Measurements from ENCODE around the gene BLVRA. TPM values are rescaled to one million over a fixed set of nuclear protein-coding genes. Genes with fewer than 3 reads are reported as not detected.

BLVRA gene
- total RNA-seq, 3 donors from 2014 or later (not counting 1 experiment from before 2014, with no cell fraction given): 19.8 to 25.6 (median 20.9) TPM

- Histone ChIP-seq H3K4me3 (ENCODE audit: low read length) (no peak overlapping the region), H3K4me1 (ENCODE audit: control insufficient read depth, insufficient read depth, low read length) (peaks cover 6% of the 10 kb centered on the region), H3K9me3 (ENCODE audit: control insufficient read depth, insufficient read depth, low read length) (no peaks in the 10 kb centered on the region), H3K27me3 (ENCODE audit: control insufficient read depth, insufficient read depth, low read length) (no peaks in the 10 kb centered on the region), H3K27ac (ENCODE audit: low read length) (no peak overlapping the region), H3K36me3 (ENCODE audit: control insufficient read depth, insufficient read depth, low read length) (no peaks in the 10 kb centered on the region)
- Mint-ChIP-seq H3K36me3 (no peaks in the 10 kb centered on the region), H3K27me3 (ENCODE audit: low read depth in 2 of 2) (no peaks in the 10 kb centered on the region), H3K9me3 (no peaks in the 10 kb centered on the region), H3K4me3 (peak overlapping the region; percentile 61), H3K27ac (peak overlapping the region; percentile 44 to 58), H3K4me1 (peaks cover 30 to 39% of the 10 kb centered on the region in 2 donors)
- TF ChIP-seq CTCF (IDR thresholded peaks at IDR 0.05): no peak
- intact Hi-C loops (cut with micrococcal nuclease): no loop called here
- 97% methylated on average over 5 of the region's 5 CpGs for WGBS (ENCODE audit: insufficient coverage)
- ATAC-seq (no peak), DNase-seq (no peak)
These were observed 31.5 kb upstream of the BLVRA start for GRCh38 chr7:43727003-43727402.

GRCh38 chr7:43727494-43727893 lies 31.0 kb upstream of the BLVRA start:
- intact Hi-C loops (cut with micrococcal nuclease): no loop called here
- DNase-seq (no peak), ATAC-seq (no peak)
- H3K9me3 ChIP-seq (ENCODE audit: control insufficient read depth, insufficient read depth, low read length): no peaks in the 10 kb centered on the region
- Mint-ChIP-seq H3K36me3 (no peaks in the 10 kb centered on the region), H3K27ac (peak overlapping the region; percentile 44 to 58), H3K9me3 (no peaks in the 10 kb centered on the region), H3K4me3 (peak overlapping the region; percentile 61), H3K4me1 (peaks cover 30 to 39% of the 10 kb centered on the region in 2 donors), H3K27me3 (ENCODE audit: low read depth in 2 of 2) (no peaks in the 10 kb centered on the region)
- TF ChIP-seq CTCF (IDR thresholded peaks at IDR 0.05): no peak
- H3K27ac ChIP-seq (ENCODE audit: low read length): no peak overlapping the region
- WGBS (ENCODE audit: insufficient coverage): no CpG with 5 or more reads among the region's 1 CpG
- H3K36me3 ChIP-seq (ENCODE audit: control insufficient read depth, insufficient read depth, low read length): no peaks in the 10 kb centered on the region
- H3K27me3 ChIP-seq (ENCODE audit: control insufficient read depth, insufficient read depth, low read length): no peaks in the 10 kb centered on the region
- peaks cover 6% of the 10 kb centered on the region for H3K4me1 ChIP-seq (ENCODE audit: control insufficient read depth, insufficient read depth, low read length)
- no peak overlapping the region for H3K4me3 ChIP-seq (ENCODE audit: low read length)

GRCh38 chr7:43729214-43729923 lies 29.1 kb upstream of the BLVRA start, which contains the start of gene COA1:
COA1 (minus strand) TSS chr7:43729523; CDS start chr7:43648614, 80,909 bp downstream.
- under 1% methylated on average over 64 of the region's 66 CpGs for WGBS (ENCODE audit: insufficient coverage)
- Mint-ChIP-seq H3K27me3 (ENCODE audit: low read depth in 2 of 2) (peaks cover 0 to under 1% of the 10 kb centered on the region in 2 donors), H3K9me3 (no peaks in the 10 kb centered on the region), H3K36me3 (no peaks in the 10 kb centered on the region), H3K4me1 (peaks cover 24 to 33% of the 10 kb centered on the region in 2 donors), H3K4me3 (peak within 1 kb of the TSS; percentile 94), H3K27ac (peak within 1 kb of the TSS; percentile 89 to 90)
- peak within 1 kb of the TSS; percentile 67 for H3K27ac ChIP-seq (ENCODE audit: low read length)
- peak; percentile 13 for TF ChIP-seq CTCF (IDR thresholded peaks at IDR 0.05)
- intact Hi-C loops (cut with micrococcal nuclease): loop anchor here (2.0 kb wide), 1 partner anchor 109 kb away; no protein-coding TSS in a partner anchor
- H3K9me3 ChIP-seq (ENCODE audit: control insufficient read depth, insufficient read depth, low read length): no peaks in the 10 kb centered on the region
- DNase-seq (peak; percentile 74 to 93), ATAC-seq (peak; percentile 92 to 96 (median 96))
- H3K27me3 ChIP-seq (ENCODE audit: control insufficient read depth, insufficient read depth, low read length): no peaks in the 10 kb centered on the region
- H3K36me3 ChIP-seq (ENCODE audit: control insufficient read depth, insufficient read depth, low read length): no peaks in the 10 kb centered on the region
- peaks cover 6% of the 10 kb centered on the region for H3K4me1 ChIP-seq (ENCODE audit: control insufficient read depth, insufficient read depth, low read length)
- H3K4me3 ChIP-seq (ENCODE audit: low read length): peak within 1 kb of the TSS; percentile 84
